ENCODE measurements around the gene RASA2.

The RASA2 gene

DNA sequence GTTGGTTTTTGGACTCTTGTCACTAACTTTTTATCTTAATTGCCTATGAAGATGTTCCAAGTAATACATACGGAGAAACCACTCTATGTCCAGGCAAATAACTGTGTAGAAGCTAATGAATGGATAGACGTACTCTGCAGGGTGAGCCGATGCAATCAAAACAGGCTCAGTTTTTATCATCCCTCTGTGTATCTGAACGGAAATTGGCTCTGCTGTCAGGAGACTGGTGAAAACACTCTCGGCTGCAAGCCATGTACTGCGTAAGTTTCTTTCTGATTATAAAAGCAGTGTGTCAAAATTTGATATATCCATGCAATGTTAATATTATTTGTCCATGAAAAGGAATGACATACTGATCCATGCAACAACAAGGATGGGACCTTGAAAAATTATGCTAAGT, 121.6 kb downstream of the RASA2 start:
- Histone ChIP-seq H3K36me3 (ENCODE audit: insufficient read depth) (no peaks in the 10 kb centered on the region), H3K27ac (no peak overlapping the region), H3K4me3 (IDR thresholded peaks at IDR 0.05; ENCODE audit: insufficient read depth, low read depth, low read length) (no peak overlapping the region), H3K4me2 (no peak overlapping the region), H3K79me2 (ENCODE audit: insufficient read depth, low read depth) (no peaks in the 10 kb centered on the region), H3K27me3 (ENCODE audit: insufficient read depth, low read depth) (no peaks in the 10 kb centered on the region), H3K4me1 (ENCODE audit: low read depth, poor library complexity, severe bottlenecking) (peaks cover 5% of the 10 kb centered on the region), H4K20me1 (ENCODE audit: insufficient read depth) (no peaks in the 10 kb centered on the region), H3K9ac (no peak overlapping the region), H2AFZ (ENCODE audit: low read depth) (no peak overlapping the region)
- TF ChIP-seq, protein P1, sequence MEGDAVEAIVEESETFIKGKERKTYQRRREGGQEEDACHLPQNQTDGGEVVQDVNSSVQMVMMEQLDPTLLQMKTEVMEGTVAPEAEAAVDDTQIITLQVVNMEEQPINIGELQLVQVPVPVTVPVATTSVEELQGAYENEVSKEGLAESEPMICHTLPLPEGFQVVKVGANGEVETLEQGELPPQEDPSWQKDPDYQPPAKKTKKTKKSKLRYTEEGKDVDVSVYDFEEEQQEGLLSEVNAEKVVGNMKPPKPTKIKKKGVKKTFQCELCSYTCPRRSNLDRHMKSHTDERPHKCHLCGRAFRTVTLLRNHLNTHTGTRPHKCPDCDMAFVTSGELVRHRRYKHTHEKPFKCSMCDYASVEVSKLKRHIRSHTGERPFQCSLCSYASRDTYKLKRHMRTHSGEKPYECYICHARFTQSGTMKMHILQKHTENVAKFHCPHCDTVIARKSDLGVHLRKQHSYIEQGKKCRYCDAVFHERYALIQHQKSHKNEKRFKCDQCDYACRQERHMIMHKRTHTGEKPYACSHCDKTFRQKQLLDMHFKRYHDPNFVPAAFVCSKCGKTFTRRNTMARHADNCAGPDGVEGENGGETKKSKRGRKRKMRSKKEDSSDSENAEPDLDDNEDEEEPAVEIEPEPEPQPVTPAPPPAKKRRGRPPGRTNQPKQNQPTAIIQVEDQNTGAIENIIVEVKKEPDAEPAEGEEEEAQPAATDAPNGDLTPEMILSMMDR (conservative IDR thresholded peaks at IDR 0.05; ENCODE audit: low read depth, low read length), result no peak

GRCh38 chr3:141610939-141611338, 124.1 kb downstream of the RASA2 start:
- no peak overlapping the region for H3K4me2 ChIP-seq
- no peaks in the 10 kb centered on the region for H3K36me3 ChIP-seq (ENCODE audit: insufficient read depth)

GRCh38 chr3:141618103-141618910, 131.5 kb downstream of the RASA2 start:
- TF ChIP-seq, protein P1 (conservative IDR thresholded peaks at IDR 0.05; ENCODE audit: low read depth, low read length), result no peak
- Histone ChIP-seq H4K20me1 (ENCODE audit: insufficient read depth) (no peaks in the 10 kb centered on the region), H2AFZ (ENCODE audit: low read depth) (no peak overlapping the region), H3K4me1 (ENCODE audit: low read depth, poor library complexity, severe bottlenecking) (no peaks in the 10 kb centered on the region), H3K79me2 (ENCODE audit: insufficient read depth, low read depth) (no peaks in the 10 kb centered on the region), H3K36me3 (ENCODE audit: insufficient read depth) (no peaks in the 10 kb centered on the region), H3K4me2 (no peak overlapping the region), H3K27me3 (ENCODE audit: insufficient read depth, low read depth) (no peaks in the 10 kb centered on the region), H3K27ac (no peak overlapping the region), H3K9ac (no peak overlapping the region), H3K4me3 (IDR thresholded peaks at IDR 0.05; ENCODE audit: insufficient read depth, low read depth, low read length) (no peak overlapping the region)

More at GRCh38 chr3:141610939-141611338, 124.1 kb downstream of the RASA2 start:
- Histone ChIP-seq H2AFZ (ENCODE audit: low read depth) (no peak overlapping the region), H3K27ac (no peak overlapping the region), H4K20me1 (ENCODE audit: insufficient read depth) (no peaks in the 10 kb centered on the region), H3K27me3 (ENCODE audit: insufficient read depth, low read depth) (no peaks in the 10 kb centered on the region), H3K79me2 (ENCODE audit: insufficient read depth, low read depth) (no peaks in the 10 kb centered on the region), H3K4me3 (IDR thresholded peaks at IDR 0.05; ENCODE audit: insufficient read depth, low read depth, low read length) (no peak overlapping the region), H3K9ac (no peak overlapping the region), H3K4me1 (ENCODE audit: low read depth, poor library complexity, severe bottlenecking) (peaks cover 5% of the 10 kb centered on the region)
- TF ChIP-seq, protein P1 (conservative IDR thresholded peaks at IDR 0.05; ENCODE audit: low read depth, low read length), result no peak

DNA sequence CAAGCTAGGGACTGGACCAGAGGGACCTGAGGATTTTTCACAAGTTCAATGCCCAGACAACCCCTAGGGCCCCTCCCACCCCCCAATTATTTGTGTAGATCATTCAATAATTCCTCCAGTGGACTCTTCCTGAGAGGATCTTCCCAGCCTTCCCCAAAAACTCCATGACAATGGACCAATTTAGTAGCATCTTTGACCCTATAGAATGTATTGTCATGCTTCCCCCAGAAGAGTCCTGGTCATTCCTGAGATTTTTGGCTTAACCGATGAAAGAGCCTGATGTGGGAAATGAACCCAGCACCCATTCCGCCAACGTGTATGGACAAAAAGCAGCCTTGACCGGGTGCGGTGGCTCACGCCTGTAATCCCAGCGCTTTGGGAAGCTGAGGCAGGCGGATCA, 132.1 kb downstream of the RASA2 start:
- no peaks in the 10 kb centered on the region for H3K36me3 ChIP-seq (ENCODE audit: insufficient read depth)
- no peak overlapping the region for H3K9ac ChIP-seq
- H3K4me2 ChIP-seq, result no peak overlapping the region
- no peak overlapping the region for H3K27ac ChIP-seq
- no peak overlapping the region for H2AFZ ChIP-seq (ENCODE audit: low read depth)
- no peaks in the 10 kb centered on the region for H3K79me2 ChIP-seq (ENCODE audit: insufficient read depth, low read depth)
- no peaks in the 10 kb centered on the region for H3K4me1 ChIP-seq (ENCODE audit: low read depth, poor library complexity, severe bottlenecking)
- H3K27me3 ChIP-seq (ENCODE audit: insufficient read depth, low read depth), result no peaks in the 10 kb centered on the region
- TF ChIP-seq, protein P1 (conservative IDR thresholded peaks at IDR 0.05; ENCODE audit: low read depth, low read length), result no peak
- H3K4me3 ChIP-seq (IDR thresholded peaks at IDR 0.05; ENCODE audit: insufficient read depth, low read depth, low read length), result no peak overlapping the region
- H4K20me1 ChIP-seq (ENCODE audit: insufficient read depth), result no peaks in the 10 kb centered on the region
